ENCODE data around the gene TNKS2.

The TNKS2 gene

DNA sequence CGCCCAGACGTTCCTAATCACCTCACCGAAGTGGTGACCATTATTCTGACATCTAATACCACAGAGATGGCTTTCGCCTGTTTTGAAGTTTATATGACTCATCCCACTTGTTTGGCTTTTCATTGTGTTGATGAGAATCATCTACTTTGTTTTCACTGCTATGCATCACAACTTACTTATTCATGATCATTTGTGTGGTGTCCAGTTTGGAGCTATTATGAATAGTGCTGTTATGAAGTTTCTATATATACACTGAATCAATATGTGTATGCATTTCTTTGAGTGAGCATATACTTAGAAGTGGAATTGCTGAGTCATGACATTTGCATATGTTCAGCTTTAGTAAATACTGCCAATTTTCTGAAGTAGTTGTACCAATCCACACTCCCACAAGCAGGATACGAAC is 38.6 kb upstream of the TNKS2 start:
- TF ChIP-seq, protein P1, sequence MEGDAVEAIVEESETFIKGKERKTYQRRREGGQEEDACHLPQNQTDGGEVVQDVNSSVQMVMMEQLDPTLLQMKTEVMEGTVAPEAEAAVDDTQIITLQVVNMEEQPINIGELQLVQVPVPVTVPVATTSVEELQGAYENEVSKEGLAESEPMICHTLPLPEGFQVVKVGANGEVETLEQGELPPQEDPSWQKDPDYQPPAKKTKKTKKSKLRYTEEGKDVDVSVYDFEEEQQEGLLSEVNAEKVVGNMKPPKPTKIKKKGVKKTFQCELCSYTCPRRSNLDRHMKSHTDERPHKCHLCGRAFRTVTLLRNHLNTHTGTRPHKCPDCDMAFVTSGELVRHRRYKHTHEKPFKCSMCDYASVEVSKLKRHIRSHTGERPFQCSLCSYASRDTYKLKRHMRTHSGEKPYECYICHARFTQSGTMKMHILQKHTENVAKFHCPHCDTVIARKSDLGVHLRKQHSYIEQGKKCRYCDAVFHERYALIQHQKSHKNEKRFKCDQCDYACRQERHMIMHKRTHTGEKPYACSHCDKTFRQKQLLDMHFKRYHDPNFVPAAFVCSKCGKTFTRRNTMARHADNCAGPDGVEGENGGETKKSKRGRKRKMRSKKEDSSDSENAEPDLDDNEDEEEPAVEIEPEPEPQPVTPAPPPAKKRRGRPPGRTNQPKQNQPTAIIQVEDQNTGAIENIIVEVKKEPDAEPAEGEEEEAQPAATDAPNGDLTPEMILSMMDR (IDR thresholded peaks at IDR 0.05; ENCODE audit: low read depth, low read length, poor library complexity, severe bottlenecking), result no peak
- TF ChIP-seq EZH2phosphoT487 (IDR thresholded peaks at IDR 0.05; ENCODE audit: borderline replicate concordance, low read length), result no peak
- Histone ChIP-seq H3K4me3 (ENCODE audit: low read length) (no peak overlapping the region), H3F3A (ENCODE audit: control insufficient read depth, insufficient read depth) (no peaks in the 10 kb centered on the region), H3K9me3 (ENCODE audit: control insufficient read depth, insufficient read depth, low read length) (no peaks in the 10 kb centered on the region), H3K9me2 (replicated peaks; ENCODE audit: control insufficient read depth, low read length) (no peaks in the 10 kb centered on the region), H4K20me1 (ENCODE audit: control insufficient read depth, insufficient read depth, low read depth, low read length) (no peaks in the 10 kb centered on the region), H3K4me2 (ENCODE audit: low read length) (no peak overlapping the region), H3K27ac (ENCODE audit: low read depth, low read length) (no peak overlapping the region), H3K27me3 (ENCODE audit: control insufficient read depth, low read length) (peaks cover 31% of the 10 kb centered on the region), H3K79me2 (ENCODE audit: control insufficient read depth, low read length) (no peaks in the 10 kb centered on the region), H3K4me1 (ENCODE audit: control insufficient read depth, low read length) (no peaks in the 10 kb centered on the region), H3K36me3 (ENCODE audit: control insufficient read depth, low read length) (no peaks in the 10 kb centered on the region)

DNA sequence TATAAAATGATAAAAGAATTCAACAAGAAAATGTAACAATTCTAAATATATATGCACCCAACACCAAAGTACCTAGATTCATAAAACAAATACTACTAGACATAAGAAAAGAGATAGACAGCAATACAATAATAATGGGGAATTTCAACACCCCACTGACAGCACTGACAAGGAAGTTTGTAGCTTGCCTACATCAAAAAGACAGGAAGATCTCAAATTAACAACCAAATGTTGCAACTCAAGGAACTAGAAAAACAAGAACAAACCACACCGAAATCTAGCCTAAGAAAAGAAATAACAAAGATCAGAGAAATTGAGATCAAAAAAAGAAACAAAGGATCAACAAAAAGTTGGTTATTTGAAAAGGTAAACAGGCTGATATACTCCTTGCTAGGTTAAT is 36.5 kb upstream of the TNKS2 start:
- no peaks in the 10 kb centered on the region for H3K9me3 ChIP-seq (ENCODE audit: control insufficient read depth, insufficient read depth, low read length)
- no peaks in the 10 kb centered on the region for H4K20me1 ChIP-seq (ENCODE audit: control insufficient read depth, insufficient read depth, low read depth, low read length)
- no peaks in the 10 kb centered on the region for H3K79me2 ChIP-seq (ENCODE audit: control insufficient read depth, low read length)
- no peak overlapping the region for H3K4me2 ChIP-seq (ENCODE audit: low read length)
- no peaks in the 10 kb centered on the region for H3F3A ChIP-seq (ENCODE audit: control insufficient read depth, insufficient read depth)
- no peaks in the 10 kb centered on the region for H3K36me3 ChIP-seq (ENCODE audit: control insufficient read depth, low read length)
- H3K4me3 ChIP-seq (ENCODE audit: low read length), result no peak overlapping the region
- no peak overlapping the region for H3K27ac ChIP-seq (ENCODE audit: low read depth, low read length)
- peaks cover 23% of the 10 kb centered on the region for H3K27me3 ChIP-seq (ENCODE audit: control insufficient read depth, low read length)
- H3K9me2 ChIP-seq (replicated peaks; ENCODE audit: control insufficient read depth, low read length), result no peaks in the 10 kb centered on the region
- TF ChIP-seq EZH2phosphoT487 (IDR thresholded peaks at IDR 0.05; ENCODE audit: borderline replicate concordance, low read length), result no peak
- TF ChIP-seq, protein P1 (IDR thresholded peaks at IDR 0.05; ENCODE audit: low read depth, low read length, poor library complexity, severe bottlenecking), result no peak
- H3K4me1 ChIP-seq (ENCODE audit: control insufficient read depth, low read length), result no peaks in the 10 kb centered on the region

DNA sequence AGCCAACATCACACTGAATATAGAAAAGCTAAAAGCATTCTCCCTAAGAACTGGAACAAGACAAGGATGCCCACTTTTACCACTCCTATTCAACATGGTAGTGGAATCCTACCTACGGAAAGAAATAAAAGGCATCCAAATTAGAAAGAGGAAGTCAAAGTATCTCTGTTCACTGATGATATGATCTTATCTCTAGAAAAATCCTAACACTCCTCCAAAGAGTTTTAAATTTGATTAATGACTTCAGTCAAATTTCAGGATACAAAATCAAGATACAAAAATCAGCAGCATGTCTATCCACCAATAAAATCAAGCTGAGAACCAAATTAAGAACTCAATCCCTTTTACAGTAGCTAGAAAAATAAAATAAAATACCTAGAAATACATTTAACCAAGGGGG is 35.3 kb upstream of the TNKS2 start:
- Histone ChIP-seq H3F3A (ENCODE audit: control insufficient read depth, insufficient read depth) (no peaks in the 10 kb centered on the region), H3K4me2 (ENCODE audit: low read length) (no peak overlapping the region), H3K4me1 (ENCODE audit: control insufficient read depth, low read length) (no peaks in the 10 kb centered on the region), H3K9me2 (replicated peaks; ENCODE audit: control insufficient read depth, low read length) (no peaks in the 10 kb centered on the region), H4K20me1 (ENCODE audit: control insufficient read depth, insufficient read depth, low read depth, low read length) (no peaks in the 10 kb centered on the region), H3K4me3 (ENCODE audit: low read length) (no peak overlapping the region), H3K27ac (ENCODE audit: low read depth, low read length) (no peak overlapping the region), H3K36me3 (ENCODE audit: control insufficient read depth, low read length) (no peaks in the 10 kb centered on the region), H3K9me3 (ENCODE audit: control insufficient read depth, insufficient read depth, low read length) (no peaks in the 10 kb centered on the region), H3K27me3 (ENCODE audit: control insufficient read depth, low read length) (peaks cover 14% of the 10 kb centered on the region), H3K79me2 (ENCODE audit: control insufficient read depth, low read length) (no peaks in the 10 kb centered on the region)
- TF ChIP-seq, protein P1 (IDR thresholded peaks at IDR 0.05; ENCODE audit: low read depth, low read length, poor library complexity, severe bottlenecking), result no peak
- TF ChIP-seq EZH2phosphoT487 (IDR thresholded peaks at IDR 0.05; ENCODE audit: borderline replicate concordance, low read length), result no peak

DNA sequence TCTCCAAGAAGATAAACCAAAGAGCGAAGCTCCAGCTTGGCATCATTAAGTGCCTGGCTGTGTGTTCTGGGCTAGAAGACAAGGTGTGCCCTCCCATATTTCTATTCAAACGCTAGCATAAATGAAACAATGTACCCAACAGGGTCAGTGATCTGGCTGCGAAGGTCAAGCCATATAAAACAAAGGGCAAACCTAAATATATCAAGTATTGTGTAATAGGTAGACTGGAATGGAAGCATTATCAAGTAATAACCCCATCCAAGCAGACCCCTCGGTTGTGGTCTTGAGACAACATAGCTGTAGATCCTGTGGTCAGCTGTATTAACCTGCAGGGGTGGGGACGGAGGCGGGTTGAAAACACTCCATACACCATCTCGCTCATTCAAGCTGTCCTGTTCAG is 31.6 kb upstream of the TNKS2 start:
- peaks cover 7% of the 10 kb centered on the region; the same call in 1 of the 2 replicates for H3K27me3 ChIP-seq (ENCODE audit: control insufficient read depth, low read length)
- no peak overlapping the region for H3K4me2 ChIP-seq (ENCODE audit: low read length)
- TF ChIP-seq, protein P1 (IDR thresholded peaks at IDR 0.05; ENCODE audit: low read depth, low read length, poor library complexity, severe bottlenecking), result no peak
- TF ChIP-seq EZH2phosphoT487 (IDR thresholded peaks at IDR 0.05; ENCODE audit: borderline replicate concordance, low read length), result no peak
- H3F3A ChIP-seq (ENCODE audit: control insufficient read depth, insufficient read depth), result no peaks in the 10 kb centered on the region
- no peaks in the 10 kb centered on the region for H4K20me1 ChIP-seq (ENCODE audit: control insufficient read depth, insufficient read depth, low read depth, low read length)
- no peak overlapping the region for H3K27ac ChIP-seq (ENCODE audit: low read depth, low read length)
- H3K9me3 ChIP-seq (ENCODE audit: control insufficient read depth, insufficient read depth, low read length), result no peaks in the 10 kb centered on the region
- H3K79me2 ChIP-seq (ENCODE audit: control insufficient read depth, low read length), result no peaks in the 10 kb centered on the region
- no peaks in the 10 kb centered on the region for H3K4me1 ChIP-seq (ENCODE audit: control insufficient read depth, low read length)
- H3K36me3 ChIP-seq (ENCODE audit: control insufficient read depth, low read length), result no peaks in the 10 kb centered on the region
- no peaks in the 10 kb centered on the region for H3K9me2 ChIP-seq (replicated peaks; ENCODE audit: control insufficient read depth, low read length)
- no peak overlapping the region for H3K4me3 ChIP-seq (ENCODE audit: low read length)

Measured in DOHH2 (cell line).